ENCODE data around the gene TM4SF5. TPM values are rescaled to one million over a fixed set of nuclear protein-coding genes. Genes with fewer than 3 reads are reported as not detected.

TM4SF5 gene
- total RNA-seq, 1 experiment from 2014 or later = not detected

DNA sequence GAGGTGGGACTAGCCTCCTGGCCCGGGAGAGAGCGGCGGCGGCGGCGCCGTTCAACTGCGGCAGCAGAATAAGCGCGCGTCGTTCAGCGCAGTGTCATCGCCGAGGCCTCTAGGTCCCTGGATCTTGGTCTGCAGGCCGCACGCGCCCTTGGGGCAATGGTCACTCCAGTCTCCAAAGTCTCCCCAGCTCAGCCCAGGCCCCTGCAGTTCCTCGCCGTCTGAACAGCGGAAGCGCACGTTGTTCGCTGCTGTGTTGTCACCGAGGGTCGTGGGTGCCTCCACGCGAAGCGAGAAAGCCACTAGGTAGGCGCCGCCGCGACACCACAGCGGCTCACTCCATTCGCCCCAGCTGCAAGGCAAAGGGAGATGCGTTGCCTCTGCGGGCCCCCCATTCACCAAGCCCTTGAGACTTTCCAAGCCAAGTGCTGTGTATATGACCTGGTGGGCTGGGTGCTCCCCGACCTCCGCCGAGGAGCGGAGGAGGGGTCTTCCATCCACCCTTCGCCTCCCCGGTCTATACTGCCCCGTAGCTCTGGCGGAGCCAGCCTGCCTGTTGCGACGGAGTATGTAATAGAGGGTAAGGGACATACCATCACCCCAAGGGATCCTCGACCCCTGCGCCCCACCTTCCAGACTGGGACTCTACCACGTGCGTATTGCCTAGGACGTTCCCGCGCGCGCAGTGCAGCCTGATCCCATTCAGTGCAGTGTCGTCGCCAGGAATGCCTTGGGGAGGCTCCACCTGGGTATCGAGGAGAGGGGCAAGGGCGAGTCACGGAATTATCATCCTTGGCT lies 13.8 kb downstream of the TM4SF5 start:
- ChIA-PET RAD21 (ENCODE audit: low non-redundant PET in 1 of 2, low total read pairs in 2 of 2, uncharacterized antibody in 2 of 2, unreplicated experiment in 2 of 2) (no interaction called here), CTCF (no interaction called here), POLR2A (no interaction called here)
- Histone ChIP-seq H3K9me3 (ENCODE audit: control insufficient read depth in 1 of 2, insufficient read depth in 1 of 2, low read depth in 1 of 2, low read length in 2 of 2) (no peaks in the 10 kb centered on the region), H3K27me3 (ENCODE audit: insufficient read depth, low read length) (no peaks in the 10 kb centered on the region), H3K79me2 (ENCODE audit: insufficient read depth, low read length) (peaks cover 8% of the 10 kb centered on the region; the same call in 1 of the 2 replicates), H4K20me1 (ENCODE audit: insufficient read depth) (no peaks in the 10 kb centered on the region), H2AFZ (ENCODE audit: low read depth, low read length, poor library complexity, severe bottlenecking) (no peak overlapping the region), H3K36me3 (ENCODE audit: control insufficient read depth in 1 of 2, insufficient read depth in 2 of 2, low read length in 2 of 2) (no peaks in the 10 kb centered on the region), H3K9me2 (ENCODE audit: insufficient read depth) (no peaks in the 10 kb centered on the region), H3K27ac (ENCODE audit: low read depth, low read length) (no peak overlapping the region), H3K4me3 (replicated peaks in 1 of 2; ENCODE audit: low read depth in 1 of 2, low read length in 2 of 2) (no peak overlapping the region), H3K9ac (ENCODE audit: low read length) (no peak overlapping the region), H3K4me2 (ENCODE audit: low read length) (no peak overlapping the region), H3K4me1 (ENCODE audit: control insufficient read depth in 1 of 2, insufficient read depth in 2 of 2, low read length in 2 of 2) (peaks cover 19 to 32% of the 10 kb centered on the region in 2 experiments)
- no peak for DNase-seq (ENCODE audit: low read depth, low spot score)
- intact Hi-C loops (cut with micrococcal nuclease) = no loop called here
- no peak for ATAC-seq
- no peak for TF ChIP-seq POLR2AphosphoS5 (IDR thresholded peaks at IDR 0.05; ENCODE audit: low read depth, low read length)
- TF ChIP-seq RAD21 (IDR thresholded peaks at IDR 0.05; ENCODE audit: low read depth) = no peak
- no peak for TF ChIP-seq SP1 (IDR thresholded peaks at IDR 0.05; ENCODE audit: low read depth)
- no TSS peak for BruUV-seq (replicated peaks)

DNA sequence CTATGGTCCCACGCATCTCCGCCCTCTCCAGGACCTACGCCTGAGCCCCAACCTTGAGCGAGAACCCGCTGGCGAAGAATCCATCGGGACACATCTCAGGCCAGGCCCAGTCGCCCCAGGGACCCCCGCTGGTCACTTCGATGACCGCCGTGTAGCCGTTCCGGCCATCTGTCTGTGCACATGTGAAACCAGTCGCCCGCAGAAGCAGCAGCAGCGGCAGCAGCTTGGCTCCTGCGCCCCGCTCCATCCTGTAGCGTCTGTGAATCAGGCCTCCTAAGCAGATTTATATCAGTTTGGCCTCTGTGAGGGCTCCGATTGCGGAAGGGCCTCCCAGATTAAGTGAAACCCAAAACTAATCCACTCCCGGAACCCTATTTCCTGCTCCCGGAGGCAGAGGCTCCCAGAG lies 14.4 kb downstream of the TM4SF5 start, which contains the start of gene VMO1:
Gene VMO1, minus strand, starts transcription at position 259 of the 406 bp plus-strand sequence. Its CDS starts 12 bp downstream, at position 247.
- H3K4me3 ChIP-seq (replicated peaks in 1 of 2; ENCODE audit: low read depth in 1 of 2, low read length in 2 of 2) = no peak within 1 kb of the TSS
- H3K4me2 ChIP-seq (ENCODE audit: low read length) = no peak within 1 kb of the TSS
- no TSS peak for BruUV-seq (replicated peaks)
- H4K20me1 ChIP-seq (ENCODE audit: insufficient read depth) = no peaks in the 10 kb centered on the region
- H3K36me3 ChIP-seq (ENCODE audit: control insufficient read depth in 1 of 2, insufficient read depth in 2 of 2, low read length in 2 of 2) = no peaks in the 10 kb centered on the region
- ChIA-PET RAD21 (ENCODE audit: low non-redundant PET in 1 of 2, low total read pairs in 2 of 2, uncharacterized antibody in 2 of 2, unreplicated experiment in 2 of 2) (no interaction called here), CTCF (no interaction called here), POLR2A (no interaction called here)
- no peak for ATAC-seq
- no peaks in the 10 kb centered on the region for H3K27me3 ChIP-seq (ENCODE audit: insufficient read depth, low read length)
- TF ChIP-seq ELF1 (IDR thresholded peaks at IDR 0.05; ENCODE audit: borderline replicate concordance, low read depth) (no peak), EZH2phosphoT487 (IDR thresholded peaks at IDR 0.05; ENCODE audit: borderline replicate concordance) (no peak), ZFX (IDR thresholded peaks at IDR 0.05) (no peak), EGR1 (IDR thresholded peaks at IDR 0.05; ENCODE audit: low read depth) (no peak), CBX3 (IDR thresholded peaks at IDR 0.05; ENCODE audit: low read depth) (no peak), SIN3A (IDR thresholded peaks at IDR 0.05; ENCODE audit: low read depth) (no peak), SP1 (IDR thresholded peaks at IDR 0.05; ENCODE audit: low read depth) (no peak), POLR2A (IDR thresholded peaks at IDR 0.05; ENCODE audit: borderline replicate concordance, extremely low read depth, insufficient read depth, insufficient read length) (no peak)
- TF ChIP-seq, protein P1, sequence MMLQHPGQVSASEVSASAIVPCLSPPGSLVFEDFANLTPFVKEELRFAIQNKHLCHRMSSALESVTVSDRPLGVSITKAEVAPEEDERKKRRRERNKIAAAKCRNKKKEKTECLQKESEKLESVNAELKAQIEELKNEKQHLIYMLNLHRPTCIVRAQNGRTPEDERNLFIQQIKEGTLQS (IDR thresholded peaks at IDR 0.05) = no peak
- TF ChIP-seq, protein P2, sequence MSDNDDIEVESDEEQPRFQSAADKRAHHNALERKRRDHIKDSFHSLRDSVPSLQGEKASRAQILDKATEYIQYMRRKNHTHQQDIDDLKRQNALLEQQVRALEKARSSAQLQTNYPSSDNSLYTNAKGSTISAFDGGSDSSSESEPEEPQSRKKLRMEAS (IDR thresholded peaks at IDR 0.05) = no peak
- TF ChIP-seq, protein P3, sequence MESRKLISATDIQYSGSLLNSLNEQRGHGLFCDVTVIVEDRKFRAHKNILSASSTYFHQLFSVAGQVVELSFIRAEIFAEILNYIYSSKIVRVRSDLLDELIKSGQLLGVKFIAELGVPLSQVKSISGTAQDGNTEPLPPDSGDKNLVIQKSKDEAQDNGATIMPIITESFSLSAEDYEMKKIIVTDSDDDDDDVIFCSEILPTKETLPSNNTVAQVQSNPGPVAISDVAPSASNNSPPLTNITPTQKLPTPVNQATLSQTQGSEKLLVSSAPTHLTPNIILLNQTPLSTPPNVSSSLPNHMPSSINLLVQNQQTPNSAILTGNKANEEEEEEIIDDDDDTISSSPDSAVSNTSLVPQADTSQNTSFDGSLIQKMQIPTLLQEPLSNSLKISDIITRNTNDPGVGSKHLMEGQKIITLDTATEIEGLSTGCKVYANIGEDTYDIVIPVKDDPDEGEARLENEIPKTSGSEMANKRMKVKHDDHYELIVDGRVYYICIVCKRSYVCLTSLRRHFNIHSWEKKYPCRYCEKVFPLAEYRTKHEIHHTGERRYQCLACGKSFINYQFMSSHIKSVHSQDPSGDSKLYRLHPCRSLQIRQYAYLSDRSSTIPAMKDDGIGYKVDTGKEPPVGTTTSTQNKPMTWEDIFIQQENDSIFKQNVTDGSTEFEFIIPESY (IDR thresholded peaks at IDR 0.05; ENCODE audit: extremely low read depth, insufficient replicate concordance, low read length) = no peak
- H3K79me2 ChIP-seq (ENCODE audit: insufficient read depth, low read length) = peaks cover 8% of the 10 kb centered on the region; the same call in 1 of the 2 replicates
- H2AFZ ChIP-seq (ENCODE audit: low read depth, low read length, poor library complexity, severe bottlenecking) = no peak within 1 kb of the TSS
- no peak within 1 kb of the TSS for H3K9ac ChIP-seq (ENCODE audit: low read length)
- intact Hi-C loops (cut with micrococcal nuclease) = no loop called here
- H3K4me1 ChIP-seq (ENCODE audit: control insufficient read depth in 1 of 2, insufficient read depth in 2 of 2, low read length in 2 of 2) = peaks cover 24 to 36% of the 10 kb centered on the region in 2 experiments
- no peak for DNase-seq (ENCODE audit: low read depth, low spot score)
- peak within 1 kb of the TSS; percentile 22; the same call in 1 of the 2 replicates for H3K27ac ChIP-seq (ENCODE audit: low read depth, low read length)
- no peaks in the 10 kb centered on the region for H3K9me2 ChIP-seq (ENCODE audit: insufficient read depth)
- H3K9me3 ChIP-seq (ENCODE audit: control insufficient read depth in 1 of 2, insufficient read depth in 1 of 2, low read depth in 1 of 2, low read length in 2 of 2) = no peaks in the 10 kb centered on the region
